Measurements from ENCODE around the gene PTPRF.

Gene PTPRF

DNA sequence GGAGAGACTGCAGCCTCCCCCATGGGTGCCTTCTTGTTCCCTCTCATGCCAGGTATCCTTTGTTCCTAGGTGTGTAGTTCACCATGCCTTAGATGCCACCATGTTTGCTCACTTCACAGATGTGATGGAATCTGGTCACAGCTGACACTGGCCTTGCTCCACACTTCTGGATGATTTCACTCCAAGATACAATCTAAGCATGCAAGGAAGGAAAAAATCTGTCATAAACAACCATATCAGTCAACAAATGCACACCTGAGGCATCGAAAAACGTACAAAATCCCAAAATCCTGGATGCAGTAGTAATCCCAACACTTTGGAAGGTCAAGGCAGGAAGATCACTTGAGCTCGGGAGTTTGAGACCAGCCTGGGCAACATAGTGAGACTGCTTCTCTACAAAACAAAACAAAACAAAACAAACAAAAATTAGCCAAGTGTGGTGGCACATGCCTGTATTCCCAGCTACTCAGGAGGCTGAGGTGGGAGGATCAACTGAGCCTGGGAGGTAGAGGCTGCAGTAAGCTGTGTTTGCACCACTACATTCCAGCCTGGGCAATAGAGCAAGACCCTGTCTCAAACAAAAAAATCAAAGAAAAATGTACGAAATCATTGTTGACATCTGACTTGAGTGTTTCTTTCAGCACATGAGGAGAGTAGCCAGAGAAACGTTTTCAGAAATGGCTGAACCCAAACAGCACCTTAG is 17.1 kb upstream of the PTPRF start:
- no peak for DNase-seq (ENCODE audit: low read depth)

DNA sequence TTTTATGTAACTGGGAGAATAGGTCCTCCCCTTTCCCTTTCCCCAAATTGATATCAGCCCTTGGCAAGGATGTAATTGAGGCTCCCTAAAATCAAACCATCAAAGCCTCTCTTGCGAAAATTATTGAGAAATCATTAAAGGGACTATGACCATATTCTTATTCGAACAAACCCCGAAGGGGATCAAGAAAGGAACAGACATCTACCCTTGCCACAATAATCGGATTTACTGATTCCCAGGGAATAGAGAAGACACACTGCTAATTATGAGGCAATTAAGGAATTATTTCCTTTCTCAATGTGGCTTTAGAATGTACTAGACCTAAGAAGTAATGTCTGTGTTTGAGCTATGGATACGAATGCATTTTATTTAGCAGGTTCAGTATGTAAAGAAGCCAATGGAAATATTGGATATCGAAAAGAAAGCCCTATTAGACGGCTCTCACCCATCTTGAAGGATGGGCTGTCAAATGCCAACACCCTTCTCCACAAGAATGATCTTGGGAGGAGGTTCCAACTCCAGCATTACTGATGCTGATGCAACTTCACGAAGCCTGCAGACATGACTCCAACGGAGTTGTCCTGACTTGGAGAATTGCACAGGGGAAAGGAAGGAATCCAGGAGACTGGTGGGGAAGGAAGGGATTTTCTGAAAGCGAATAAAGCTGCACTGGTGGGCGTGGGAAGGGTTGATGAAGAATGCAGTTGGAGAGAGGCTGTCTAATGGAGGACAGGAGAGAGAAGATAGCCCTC is 11.6 kb upstream of the PTPRF start:
- DNase-seq (ENCODE audit: low read depth), result no peak

DNA sequence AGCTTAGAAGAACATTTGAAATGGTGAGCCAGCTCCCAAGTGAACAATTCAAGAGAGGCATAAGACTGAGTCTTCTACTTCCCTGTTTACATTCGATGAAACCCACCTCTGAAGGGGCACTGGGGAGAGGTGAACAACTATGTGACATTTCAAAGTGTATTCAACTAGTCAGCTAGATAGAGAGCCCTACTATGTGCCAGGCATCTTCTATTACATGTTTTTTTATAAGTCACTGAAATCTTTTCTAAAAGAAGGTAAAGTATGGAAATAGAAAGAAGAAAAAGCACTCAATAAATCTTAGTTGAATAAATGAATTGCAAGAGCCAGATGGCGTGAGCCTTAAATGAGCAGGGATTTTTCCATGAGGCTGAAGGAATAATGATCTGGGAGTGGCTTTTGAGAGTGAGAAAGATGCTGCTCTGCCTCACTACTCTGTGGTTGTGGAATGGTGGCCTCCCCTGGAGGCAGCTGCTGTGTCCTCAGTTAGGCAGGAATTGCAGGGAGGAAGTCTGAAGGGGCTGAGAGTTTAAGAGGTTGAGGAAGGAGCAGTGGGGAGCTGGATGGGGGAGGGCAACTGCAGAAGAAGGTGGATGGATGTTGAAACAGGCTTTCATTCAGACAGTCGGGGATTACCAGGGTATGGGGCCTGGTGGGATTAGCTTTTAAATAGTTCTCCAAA is 10.4 kb upstream of the PTPRF start:
- DNase-seq (ENCODE audit: low read depth), result no peak

DNA sequence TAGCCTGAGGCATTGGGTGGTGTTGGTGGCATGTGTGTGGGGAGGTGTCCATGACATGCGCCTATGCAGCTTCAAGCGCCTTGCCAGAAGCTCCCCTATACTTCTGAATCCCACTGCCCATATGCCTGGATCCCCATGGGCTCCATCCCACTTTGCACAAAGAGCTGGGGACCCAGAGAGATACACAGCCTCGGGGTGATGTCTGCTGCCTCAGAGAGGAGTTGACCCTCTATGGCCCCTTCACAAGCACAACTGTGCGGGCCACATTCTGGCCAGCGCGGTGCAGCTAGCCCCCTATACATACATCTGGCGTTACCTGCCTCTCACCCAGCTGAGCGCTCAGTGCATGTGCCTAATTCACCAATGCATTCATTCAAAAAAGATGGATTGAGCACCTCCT is 9.6 kb upstream of the PTPRF start:
- DNase-seq (ENCODE audit: low read depth), result no peak

DNA sequence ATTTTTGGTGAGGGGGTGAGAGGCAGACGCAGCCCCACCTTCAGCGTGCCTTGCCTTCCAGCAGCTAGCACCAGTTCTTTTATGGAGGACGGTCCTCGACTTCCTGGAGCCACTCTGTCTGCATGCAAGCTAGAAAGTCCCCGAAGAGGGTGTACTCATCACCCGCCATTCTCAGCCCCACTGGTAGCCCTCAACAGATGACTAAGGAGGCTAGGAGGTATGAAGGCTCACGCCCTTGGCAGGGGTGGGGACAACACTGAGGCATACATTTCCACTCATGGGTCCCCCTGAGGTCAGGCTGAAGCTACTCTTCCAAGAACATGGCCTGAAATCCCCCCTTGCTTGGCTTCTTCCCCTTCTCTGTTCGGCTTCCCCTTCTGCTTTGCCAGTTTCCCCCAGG is 8.9 kb upstream of the PTPRF start:
- DNase-seq (ENCODE audit: low read depth), result no peak

DNA sequence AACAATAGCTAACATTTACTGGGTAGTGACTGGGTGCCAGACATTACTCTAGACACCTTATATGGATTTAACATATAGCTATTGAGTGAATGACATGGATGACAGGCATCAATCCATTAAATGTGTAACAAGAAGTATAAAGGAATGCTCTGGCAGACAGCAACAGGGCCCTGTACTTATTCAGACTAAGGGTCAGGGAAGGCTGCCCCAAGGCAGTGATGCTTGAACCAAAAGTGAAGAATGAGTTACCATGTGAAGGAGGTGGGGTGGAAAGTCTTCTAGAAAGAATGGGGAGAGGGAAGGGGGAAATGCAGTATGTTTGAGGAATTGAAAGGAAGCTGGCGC is 8.3 kb upstream of the PTPRF start:
- no peak for DNase-seq (ENCODE audit: low read depth)

DNA sequence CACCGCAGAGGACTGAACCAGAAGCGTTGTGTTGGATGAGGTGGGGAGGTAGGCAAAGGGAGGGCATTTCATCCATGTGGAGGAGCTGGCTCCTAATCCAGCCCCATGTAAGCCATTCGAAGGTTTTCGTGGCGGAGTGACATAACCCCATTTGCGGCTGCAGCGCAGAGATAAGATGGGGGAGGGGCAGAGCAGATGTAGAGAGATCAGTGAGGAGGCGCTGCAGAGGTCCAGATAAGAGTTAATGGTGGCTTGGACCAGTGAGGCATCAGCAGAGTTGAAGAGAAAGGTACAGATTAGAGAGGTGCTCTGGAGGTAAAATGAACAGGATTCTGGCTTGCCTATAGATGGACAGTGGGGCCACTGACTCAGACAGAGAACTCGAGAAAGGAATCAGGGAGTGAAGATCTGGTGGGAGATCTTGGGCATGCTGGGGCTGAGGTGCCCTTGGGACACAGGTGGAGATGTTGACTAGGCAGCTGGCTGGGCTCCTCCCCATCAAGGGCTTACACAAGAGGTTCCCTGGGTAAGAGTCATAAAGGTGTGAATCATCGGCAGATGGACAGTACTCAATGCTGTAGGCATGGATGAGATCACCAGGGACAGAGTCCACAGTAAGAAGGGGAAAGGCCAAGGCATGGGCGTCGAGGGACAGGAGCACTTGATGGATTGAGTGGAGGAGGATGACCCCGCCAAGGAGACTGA is 7.8 kb upstream of the PTPRF start:
- peak; percentile 53 for DNase-seq (ENCODE audit: low read depth)

DNA sequence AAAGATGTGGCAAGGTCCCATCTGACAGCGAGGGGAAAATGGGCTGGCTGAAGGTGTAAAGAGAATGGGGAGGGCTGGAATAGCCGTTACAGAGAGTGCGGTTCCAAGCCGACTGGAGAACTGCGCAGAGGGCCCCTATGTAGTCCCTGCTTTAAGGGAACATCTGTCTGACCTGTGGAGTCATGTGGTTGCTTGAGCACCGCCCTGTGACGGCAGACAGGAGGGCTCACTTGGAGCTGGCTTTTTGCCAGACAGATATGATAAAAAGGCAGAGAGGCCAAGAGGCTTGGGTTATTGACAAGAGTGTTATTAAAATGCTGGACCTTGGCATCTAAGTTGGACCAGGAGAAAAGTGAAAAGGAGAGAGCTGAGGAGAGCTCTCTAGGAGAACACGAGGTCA is 5.9 kb upstream of the PTPRF start:
- DNase-seq (ENCODE audit: low read depth), result no peak

DNA sequence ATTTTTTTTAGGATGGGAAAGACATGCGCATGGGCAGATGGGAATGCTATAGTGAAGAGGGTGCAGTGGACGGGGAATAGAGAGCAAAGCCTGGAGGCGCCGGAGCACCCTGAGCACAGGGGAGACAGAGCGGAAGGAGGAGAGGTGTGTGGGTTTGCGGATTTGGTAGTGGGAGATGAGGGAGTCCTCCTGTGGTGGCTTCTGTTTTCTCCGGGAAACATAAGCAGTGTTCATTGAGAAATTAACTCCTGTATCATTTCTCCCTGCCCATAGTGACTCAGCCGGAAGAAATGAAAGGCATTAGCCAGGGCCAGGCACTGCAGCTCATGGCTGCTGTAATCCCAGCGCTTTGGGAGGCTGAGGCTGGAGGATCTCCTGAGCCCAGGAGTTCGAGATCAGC is 4.7 kb upstream of the PTPRF start:
- DNase-seq (ENCODE audit: low read depth), result no peak

DNA sequence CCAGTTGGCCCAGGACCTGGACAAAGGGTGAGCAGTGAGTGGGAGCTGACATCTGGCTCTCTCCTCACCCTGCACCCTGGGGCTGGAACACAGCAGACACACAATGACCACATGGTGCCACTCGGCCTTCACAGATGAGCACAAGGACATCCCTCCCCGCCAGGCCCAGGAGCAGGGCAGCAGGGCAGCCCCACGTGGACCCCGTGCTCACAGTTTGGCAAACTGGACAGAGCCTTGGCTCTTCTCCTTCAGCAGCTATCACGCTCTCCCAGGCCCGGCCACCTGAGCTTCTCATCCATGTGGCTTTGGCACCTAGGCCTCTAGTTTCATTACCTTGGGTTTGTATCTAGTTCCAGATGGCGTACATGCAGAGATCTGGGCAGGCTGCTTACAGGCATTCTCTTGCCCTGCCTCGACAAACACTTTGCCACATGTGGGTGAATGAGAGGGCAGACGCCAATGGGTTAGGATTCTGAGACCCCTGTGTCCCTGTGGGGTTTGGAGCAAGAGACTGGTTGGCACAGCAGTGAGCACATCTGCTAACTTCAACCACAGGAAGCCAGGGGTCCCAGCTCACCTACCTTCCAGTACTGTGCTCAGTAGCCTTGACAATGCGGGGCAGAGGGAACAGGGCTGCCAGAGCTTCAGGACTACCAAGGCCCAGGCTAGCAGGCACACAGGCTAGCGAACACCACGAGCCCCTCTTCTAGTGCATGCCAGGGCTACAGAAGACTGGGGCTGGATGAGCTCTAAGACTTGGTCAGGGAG is 3.4 kb upstream of the PTPRF start:
- DNase-seq (ENCODE audit: low read depth), result no peak

DNA sequence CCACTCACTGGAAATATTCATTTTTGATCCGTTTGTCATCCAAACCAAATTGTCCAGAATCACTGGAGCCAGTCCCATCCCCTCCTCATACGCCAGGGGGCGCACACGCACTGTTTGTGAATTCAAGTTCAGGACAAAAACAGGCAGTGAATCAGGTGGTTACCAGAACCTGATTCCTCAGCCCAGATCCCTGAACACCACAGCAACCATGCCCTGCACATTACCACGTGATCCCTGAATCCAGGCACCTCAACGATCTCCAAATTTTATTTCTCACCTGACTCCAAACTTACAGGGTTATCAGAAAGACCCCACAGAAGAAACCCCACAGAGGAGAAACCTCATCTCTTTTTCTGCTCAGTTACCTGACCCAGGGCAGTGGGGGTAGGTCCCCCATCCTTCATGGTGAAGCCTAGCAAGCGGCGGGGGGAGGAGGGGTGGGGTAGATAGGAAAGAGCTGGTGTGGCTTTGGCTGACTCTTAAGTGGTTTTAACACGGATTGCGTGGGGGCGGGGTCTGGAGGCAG is 1.4 kb upstream of the PTPRF start:
- DNase-seq (ENCODE audit: low read depth), result peak; percentile 72

DNA sequence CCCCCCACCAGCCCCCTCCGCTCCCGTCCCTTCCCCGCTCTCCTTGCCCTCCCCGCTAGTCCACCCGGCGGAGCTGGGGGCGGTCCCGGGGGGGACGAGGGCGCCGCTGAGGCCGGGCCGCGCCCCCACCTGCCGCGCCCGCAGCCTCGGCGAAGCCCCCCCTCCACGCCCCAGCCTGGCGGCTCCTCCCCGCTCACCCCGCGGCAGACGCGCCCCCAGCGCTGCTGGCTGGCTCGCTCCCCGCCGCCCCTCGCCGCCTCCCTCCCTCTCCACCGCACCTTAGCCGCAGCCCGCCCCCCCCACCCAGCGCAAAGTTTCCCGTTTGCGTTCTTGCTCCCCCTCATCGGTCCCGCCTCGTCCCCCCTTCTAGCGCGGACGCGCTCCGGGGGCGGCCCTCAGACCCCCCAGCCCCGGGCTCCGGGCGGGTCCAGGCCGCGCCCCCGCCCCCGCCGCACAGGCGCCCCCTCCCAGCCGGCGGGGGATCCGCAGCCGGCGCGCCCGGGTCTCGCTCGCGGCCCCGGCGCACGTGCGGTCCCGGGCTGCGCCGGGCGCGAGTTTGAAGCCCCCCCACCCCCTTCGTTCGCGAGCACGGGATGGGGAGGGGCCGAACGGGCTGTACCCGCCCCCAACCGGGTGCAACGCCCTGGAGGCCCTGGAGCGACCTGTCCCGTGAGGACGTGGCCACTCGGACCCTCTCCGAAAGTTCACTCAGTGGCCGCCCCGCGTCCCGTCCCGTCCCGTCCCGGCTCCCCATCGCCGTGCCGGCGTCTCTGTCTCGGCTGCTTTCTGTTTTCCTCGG is 623 bp downstream of the PTPRF start:
- no peak for DNase-seq (ENCODE audit: low read depth)

DNA sequence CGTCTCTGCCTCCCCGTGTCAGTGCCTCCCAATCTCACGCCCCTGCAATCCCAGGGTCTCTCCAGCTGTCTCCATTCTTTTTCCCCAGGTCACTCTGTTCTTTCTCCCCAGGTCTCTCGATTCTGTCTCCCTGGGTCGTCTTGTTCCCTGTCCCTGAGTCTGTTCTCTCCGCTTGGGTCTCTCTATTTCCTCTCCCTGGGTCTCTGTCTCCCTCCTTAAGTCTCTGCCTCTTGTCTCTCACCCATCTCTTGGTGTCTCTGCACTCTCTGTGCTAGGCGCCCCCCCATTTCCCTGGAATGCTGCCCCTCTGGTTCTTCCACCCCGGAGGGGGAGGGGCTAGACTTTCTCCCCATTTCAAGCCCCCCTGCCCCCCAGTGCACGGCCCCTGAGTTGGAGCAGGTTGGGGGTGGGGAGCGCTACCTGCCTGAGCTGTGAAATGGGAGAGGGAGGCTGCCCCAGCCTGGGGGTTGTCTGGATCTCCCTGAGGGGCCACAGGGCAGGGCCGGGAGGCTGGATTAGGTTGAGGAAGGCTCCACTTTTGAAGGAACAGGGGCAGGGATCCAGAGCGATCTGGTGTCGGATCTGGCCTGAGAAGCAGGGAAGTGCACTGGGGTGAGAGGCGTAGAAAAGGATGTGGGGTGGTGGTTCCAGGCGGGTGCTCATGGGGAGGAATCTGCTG is 1.4 kb downstream of the PTPRF start:
- no peak for DNase-seq (ENCODE audit: low read depth)

DNA sequence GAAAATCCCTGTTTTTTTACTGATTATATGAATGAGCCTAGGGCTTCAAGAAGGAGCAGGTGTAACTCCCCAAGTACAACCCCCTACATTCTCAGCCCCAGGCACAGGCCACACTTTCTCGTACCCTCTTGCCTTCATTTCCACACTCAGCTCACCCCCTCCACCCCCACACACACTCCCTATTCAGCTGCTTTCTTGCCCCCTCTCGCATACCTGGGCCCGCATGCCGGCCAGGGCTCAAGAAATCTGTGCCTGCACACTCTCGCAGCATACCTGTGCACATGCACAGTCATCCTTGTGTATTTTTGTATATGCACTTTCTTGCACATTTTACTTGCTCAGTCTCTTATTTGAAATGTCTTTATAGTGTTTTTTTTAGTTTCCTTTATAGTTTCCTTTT is 2.0 kb downstream of the PTPRF start:
- DNase-seq (ENCODE audit: low read depth), result no peak

DNA sequence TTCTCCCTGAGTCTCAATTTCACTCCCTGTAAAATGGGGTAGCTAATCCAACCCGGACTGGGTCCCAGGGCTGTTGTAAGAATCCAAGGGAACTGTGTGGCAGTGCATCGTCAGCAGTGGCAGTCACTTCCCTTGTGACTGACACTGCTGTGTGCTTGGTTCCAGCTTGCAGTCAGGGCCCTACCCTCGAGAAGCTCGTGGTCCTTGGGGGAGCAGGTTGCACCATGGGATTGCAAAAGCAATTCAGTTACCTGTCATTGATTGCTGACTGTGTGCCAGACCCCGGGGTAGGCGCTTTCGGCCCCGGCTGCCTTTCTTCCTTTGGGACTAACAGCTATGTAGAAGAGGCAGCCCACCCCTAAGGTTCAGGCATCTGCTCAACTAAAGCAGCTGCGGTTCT is 2.9 kb downstream of the PTPRF start:
- DNase-seq (ENCODE audit: low read depth), result no peak

DNA sequence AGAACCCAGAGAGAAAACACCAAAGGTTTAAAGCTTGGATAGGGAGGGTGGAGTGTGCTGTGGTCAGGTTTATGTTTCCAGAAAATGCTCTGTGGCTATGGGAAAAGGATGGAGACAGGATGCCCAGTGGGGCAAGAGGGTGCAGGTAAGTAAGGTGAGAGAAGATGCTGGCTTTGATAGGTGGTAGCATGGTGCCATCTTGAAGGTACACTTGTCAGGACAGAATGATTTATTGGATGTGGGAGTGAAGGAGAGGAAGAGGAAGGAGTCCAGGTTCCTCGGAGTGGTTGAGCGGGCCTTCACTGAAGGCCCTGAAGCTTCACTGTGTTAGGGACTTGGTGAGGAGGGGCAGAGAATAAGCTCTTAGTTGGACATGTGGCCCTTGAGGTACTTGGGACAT is 3.6 kb downstream of the PTPRF start:
- DNase-seq (ENCODE audit: low read depth), result no peak

DNA sequence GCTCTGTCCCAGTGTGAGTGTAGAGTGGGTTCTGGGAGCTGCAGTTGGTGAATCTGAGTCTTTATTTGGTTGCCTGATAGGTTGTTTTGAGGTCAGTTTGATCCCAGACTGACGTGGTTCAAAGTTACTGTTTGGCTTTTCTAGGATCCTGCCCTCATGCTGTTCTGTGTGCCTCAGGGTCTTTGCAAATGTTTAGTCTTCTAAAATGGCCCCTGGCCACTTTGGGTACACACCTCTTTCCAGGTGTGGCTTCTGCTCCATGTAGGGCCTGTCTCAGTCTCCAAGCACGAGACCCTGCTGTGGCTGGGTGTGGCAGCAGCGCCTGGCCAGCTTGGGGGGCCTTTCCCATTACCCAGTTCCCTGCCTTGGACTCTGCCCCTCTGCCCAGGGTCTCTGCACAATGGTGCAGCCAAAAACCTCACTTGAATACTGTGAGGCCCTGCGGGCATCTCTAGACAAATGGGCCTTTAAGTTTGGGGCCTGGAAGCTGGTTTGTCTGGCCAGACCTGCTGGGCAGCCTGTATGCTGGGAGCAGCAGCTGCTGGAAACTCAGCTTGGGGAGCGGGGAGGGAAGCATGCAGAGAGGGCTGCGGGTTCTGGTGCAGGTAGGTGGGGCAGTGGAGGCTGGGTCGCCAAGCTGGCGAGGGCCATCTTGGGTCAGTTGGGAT is 5.6 kb downstream of the PTPRF start:
- DNase-seq (ENCODE audit: low read depth), result no peak

DNA sequence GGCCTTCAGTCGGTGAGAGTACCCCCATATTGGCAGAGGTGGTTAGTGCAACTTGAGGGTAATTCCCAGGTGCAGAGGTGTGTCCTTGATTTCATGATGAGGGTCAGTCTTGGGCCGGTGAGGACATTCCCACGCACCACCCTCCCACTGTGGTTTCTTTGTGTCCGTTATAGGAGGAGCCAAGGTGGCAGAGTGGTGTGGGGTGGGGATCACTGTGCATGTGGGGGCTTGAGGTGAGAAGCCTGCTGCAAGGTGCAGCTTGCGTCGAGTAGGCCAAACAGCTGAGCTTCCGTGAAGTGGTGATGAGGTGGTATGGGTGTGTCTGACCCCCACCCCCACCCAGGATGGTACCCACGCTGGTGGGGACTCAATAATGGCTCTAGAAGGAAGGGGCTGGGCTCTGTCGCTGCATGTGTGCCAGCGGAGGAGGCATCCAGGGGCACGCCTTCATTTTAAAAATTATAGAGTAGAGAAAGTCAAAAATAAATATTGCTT is 6.2 kb downstream of the PTPRF start:
- no peak for DNase-seq (ENCODE audit: low read depth)

DNA sequence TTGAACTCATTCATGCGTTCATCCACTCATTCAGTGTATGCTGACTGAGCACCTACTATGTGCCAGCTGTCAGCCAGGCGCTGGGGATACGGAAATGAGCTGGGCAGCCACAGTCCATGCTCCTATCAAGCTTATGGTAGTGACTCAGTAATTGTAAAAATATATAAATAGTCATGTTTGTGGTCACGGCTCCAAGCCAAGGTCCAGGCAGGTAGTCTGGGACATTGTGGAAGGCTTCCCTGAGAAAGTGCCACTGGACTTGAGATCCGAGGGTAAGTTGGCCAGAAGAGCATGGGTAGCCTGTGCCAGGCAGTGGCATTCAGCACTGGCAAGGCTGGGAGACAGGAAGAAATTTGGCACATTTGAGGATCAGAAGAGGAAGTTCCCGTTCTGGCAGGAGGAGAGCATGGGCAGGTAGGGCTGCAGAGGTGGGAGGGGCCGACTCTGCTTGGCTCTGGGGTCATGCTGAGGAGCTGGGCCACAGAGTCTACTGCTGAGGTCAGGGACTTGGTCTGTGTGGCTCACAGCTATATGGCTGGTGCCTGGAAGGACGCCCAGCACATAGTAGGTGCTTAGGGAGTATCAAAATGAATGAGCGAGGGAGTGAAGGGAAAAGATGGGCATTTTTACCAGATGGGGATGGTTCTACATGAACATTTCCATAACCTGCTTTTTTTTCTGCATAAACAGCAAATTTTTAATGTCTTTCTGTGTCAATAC is 6.9 kb downstream of the PTPRF start:
- no peak for DNase-seq (ENCODE audit: low read depth)

Measured in GM04504 (cell line).